ENCODE results near the gene SUPT6H.
"Not testable (repeated sequence)": the region's sequence is repeated elsewhere in the genome, so short reads cannot be mapped to it uniquely, and the experiment has no call there.

SUPT6H gene

DNA sequence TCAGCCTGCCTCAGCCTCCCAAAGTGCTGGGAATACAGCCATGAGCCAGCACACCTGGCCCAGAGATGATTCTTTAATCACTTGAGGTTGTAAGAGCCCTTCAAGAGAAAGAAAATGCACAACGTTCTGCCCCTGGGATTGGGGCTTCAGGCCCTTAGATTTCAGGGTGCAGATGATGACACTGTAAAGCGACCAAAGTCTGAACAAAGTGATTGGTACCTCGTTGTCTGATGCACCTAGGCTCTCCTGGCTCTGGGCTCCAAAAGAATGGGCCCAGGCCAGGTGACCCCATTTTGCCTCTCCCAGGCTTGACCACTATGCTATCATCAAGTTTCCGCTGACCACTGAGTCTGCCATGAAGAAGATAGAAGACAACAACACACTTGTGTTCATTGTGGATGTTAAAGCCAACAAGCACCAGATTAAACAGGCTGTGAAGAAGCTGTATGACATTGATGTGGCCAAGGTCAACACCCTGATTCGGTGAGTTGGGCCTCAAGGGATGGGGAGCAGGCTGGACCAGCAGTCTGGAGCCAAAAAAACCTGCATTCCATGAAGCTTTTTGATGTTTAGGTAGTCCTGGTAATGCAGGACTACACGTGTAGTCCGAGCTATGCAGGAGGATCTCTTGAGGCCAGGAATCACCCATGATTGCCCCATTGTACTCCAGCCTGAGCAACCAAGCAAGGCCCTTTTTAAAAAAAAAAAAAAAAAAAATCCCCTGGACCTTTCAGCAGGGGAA, 60.6 kb downstream of the SUPT6H start:
- in situ Hi-C loops (cut with MboI; ENCODE audit: low pct_unique_long_range_greater_than_20kb, low sequenced_read_pairs, unreplicated experiment), result no loop called here
- DNase-seq (ENCODE audit: low spot score), result no peak
- TF ChIP-seq, protein P1, sequence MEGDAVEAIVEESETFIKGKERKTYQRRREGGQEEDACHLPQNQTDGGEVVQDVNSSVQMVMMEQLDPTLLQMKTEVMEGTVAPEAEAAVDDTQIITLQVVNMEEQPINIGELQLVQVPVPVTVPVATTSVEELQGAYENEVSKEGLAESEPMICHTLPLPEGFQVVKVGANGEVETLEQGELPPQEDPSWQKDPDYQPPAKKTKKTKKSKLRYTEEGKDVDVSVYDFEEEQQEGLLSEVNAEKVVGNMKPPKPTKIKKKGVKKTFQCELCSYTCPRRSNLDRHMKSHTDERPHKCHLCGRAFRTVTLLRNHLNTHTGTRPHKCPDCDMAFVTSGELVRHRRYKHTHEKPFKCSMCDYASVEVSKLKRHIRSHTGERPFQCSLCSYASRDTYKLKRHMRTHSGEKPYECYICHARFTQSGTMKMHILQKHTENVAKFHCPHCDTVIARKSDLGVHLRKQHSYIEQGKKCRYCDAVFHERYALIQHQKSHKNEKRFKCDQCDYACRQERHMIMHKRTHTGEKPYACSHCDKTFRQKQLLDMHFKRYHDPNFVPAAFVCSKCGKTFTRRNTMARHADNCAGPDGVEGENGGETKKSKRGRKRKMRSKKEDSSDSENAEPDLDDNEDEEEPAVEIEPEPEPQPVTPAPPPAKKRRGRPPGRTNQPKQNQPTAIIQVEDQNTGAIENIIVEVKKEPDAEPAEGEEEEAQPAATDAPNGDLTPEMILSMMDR (IDR thresholded peaks at IDR 0.05; ENCODE audit: extremely low read depth, insufficient read depth, missing control alignments), result no peak

DNA sequence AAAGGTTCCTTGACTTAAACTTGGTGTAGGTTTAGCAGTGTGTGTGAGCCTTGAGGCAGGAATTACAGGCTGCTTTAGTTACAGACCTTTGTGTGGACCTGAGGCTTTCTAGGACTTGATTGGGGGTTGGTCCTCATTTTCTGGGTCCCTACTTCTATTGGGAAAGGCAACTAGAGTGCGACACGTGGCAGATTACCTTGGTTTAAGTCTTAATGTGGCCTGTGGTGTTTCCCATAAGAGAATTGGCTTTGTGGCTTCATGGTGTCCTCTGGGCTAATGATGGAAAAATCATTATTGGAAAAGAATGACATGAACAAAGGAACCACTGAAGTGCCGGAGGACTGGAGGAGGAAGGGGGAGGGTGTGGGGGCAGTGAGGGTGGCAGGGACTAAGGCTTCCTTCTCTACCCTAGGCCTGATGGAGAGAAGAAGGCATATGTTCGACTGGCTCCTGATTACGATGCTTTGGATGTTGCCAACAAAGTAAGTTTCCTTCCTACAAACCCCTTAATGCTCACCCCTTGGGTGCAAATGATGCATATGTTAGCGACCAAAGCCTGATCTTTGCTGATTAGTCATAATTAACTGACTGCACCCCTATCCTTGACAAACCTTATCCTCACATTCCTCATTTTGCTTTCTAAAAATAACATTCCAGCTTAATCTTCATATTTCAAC, 61.3 kb downstream of the SUPT6H start:
- in situ Hi-C loops (cut with MboI; ENCODE audit: low pct_unique_long_range_greater_than_20kb, low sequenced_read_pairs, unreplicated experiment), result no loop called here
- TF ChIP-seq, protein P1 (IDR thresholded peaks at IDR 0.05; ENCODE audit: extremely low read depth, insufficient read depth, missing control alignments), result no peak
- no peak for DNase-seq (ENCODE audit: low spot score)

- in situ Hi-C loops (cut with MboI; ENCODE audit: low pct_unique_long_range_greater_than_20kb, low sequenced_read_pairs, unreplicated experiment); DNase-seq (ENCODE audit: low spot score): not testable (repeated sequence)
Measured at GRCh38 chr17:28723836-28724499, 62.0 kb downstream of the SUPT6H start.

DNA sequence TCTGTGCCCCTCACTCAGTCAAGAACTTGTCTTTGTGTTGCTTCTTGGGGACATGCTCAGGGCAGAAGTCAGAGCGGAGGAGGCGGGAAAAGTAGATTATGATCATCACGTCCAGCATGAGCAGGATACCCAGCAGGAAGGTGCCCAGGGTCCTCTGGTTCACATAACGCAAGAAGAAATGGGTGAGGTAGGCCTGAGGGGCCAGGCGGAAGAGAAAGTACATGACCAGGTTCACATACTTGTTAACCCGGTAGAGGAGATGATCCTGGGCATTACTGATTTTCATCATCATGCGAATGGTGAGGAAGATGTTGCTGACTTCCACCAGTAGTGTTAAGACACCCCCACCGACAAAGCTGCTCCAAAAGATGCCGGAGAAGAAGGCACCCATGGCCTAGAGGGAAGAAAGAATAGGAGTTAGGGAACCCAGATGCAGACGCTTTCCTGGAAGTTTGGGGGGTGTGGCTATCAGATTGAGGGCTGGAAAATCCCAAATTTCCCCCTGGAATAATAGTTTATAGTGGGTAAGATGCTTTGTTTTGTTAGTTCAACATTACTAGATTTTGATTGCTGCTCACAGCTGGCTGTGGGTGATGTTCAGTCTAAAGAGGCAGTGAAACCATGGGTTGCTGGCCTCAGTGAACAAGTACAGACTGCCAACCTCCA, 62.6 kb downstream of the SUPT6H start:
- TF ChIP-seq, protein P1 (IDR thresholded peaks at IDR 0.05; ENCODE audit: extremely low read depth, insufficient read depth, missing control alignments), result no peak
- in situ Hi-C loops (cut with MboI; ENCODE audit: low pct_unique_long_range_greater_than_20kb, low sequenced_read_pairs, unreplicated experiment), result no loop called here
- DNase-seq (ENCODE audit: low spot score), result no peak

DNA sequence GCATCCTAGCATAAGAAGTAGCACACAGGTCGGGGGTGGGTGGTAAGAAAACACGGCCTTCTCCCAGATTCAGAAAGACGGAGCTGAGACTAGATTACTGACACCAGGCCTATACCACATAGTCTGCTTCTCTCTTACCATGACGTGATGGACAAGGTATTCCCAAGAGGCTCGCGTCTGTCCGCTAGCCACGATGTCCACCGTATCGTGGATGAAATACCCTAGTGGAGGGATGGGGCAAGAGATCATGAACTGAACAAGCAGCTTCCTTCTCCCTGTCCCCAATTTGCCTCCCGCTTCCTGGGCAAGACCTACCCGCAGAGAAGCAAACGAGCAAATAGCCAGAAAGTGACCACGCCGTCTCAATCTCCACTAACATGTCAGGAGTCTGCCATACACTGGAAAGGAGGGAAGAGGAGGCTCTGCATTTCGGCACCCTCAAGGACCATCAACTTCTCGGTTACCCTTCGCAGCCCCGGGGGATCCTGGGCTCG, 63.2 kb downstream of the SUPT6H start:
- in situ Hi-C loops (cut with MboI; ENCODE audit: low pct_unique_long_range_greater_than_20kb, low sequenced_read_pairs, unreplicated experiment), result no loop called here
- DNase-seq (ENCODE audit: low spot score), result no peak
- TF ChIP-seq, protein P1 (IDR thresholded peaks at IDR 0.05; ENCODE audit: extremely low read depth, insufficient read depth, missing control alignments), result no peak

DNA sequence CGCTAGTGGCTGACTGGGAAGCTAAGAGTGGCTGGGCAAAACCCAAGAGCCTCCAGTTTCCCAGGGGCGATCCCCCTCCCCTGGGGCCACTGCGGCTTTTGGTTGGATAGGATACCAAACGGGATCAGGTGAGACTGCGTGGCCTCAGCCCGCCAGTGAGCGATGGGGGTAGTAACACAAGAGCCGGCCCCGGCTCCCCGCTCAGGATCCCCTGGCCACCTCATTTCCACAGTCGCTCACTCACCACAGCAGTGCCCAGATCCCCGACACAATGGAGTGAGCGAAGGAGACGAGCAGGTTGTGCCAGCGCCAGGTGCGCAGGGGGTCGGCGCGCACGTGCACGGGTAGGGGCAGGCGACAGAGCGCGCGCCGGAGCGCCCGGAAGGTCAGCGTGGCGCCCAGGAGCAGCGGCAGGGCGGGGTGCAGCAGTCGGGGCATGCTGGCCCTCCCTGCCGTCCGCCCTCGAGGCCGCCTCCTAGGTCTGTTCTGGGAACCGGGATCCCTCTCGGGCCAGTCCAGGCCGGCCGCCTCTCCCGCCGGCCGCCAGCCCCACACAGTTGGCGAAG, 63.7 kb downstream of the SUPT6H start:
- in situ Hi-C loops (cut with MboI; ENCODE audit: low pct_unique_long_range_greater_than_20kb, low sequenced_read_pairs, unreplicated experiment), result no loop called here
- DNase-seq (ENCODE audit: low spot score), result no peak
- TF ChIP-seq, protein P1 (IDR thresholded peaks at IDR 0.05; ENCODE audit: extremely low read depth, insufficient read depth, missing control alignments), result no peak

Data from GM13977 (cell line).